Breast epithelium (tissue), 3 donors: ENCODE results near the gene HPS6.

Experiments used
- POLR2A ChIP-seq: fragments of 450-650 bp; IDR thresholded peaks from one replicate; pipeline ENCODE4 v1.6.1; 2016; ENCODE audit warnings: antibody characterized with exemption, mild to moderate bottlenecking, moderate library complexity
- POLR2AphosphoS5 ChIP-seq, 3 donors: sonication (generic); formaldehyde crosslinking; IDR thresholded peaks; one replicate each; pipeline ENCODE4 v1.6.1; 2017; ENCODE audit warnings: antibody characterized with exemption in 3 of 3
- TF ChIP-seq, protein P1 (sequence below), 3 donors: fragments of 450-650 bp; IDR thresholded peaks; one replicate each; pipeline ENCODE4 v1.5.1; 2016 to 2017; ENCODE audit warnings: antibody characterized with exemption in 3 of 3, mild to moderate bottlenecking in 3 of 3, moderate library complexity in 3 of 3

DNA sequence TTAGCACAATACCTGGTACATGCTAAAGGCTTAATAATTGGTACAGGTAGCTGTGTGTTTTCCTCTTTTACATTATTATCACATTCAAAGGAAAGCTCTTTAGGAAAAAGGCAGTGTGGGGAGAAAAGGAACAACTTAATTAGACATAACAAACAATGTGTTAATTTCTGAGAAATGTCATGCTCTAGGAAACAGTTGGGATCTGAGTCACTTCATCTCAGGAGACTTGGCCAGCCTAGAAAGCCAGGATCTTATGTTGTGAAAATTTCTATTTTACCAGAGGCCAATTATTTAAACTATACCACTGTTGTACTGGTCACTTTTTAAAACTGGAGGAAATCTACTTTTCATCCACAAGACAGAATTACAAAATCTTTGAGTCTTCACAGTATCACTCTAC, 48.7 kb upstream of the HPS6 start:
- no peak for TF ChIP-seq POLR2A
- TF ChIP-seq, protein P1, sequence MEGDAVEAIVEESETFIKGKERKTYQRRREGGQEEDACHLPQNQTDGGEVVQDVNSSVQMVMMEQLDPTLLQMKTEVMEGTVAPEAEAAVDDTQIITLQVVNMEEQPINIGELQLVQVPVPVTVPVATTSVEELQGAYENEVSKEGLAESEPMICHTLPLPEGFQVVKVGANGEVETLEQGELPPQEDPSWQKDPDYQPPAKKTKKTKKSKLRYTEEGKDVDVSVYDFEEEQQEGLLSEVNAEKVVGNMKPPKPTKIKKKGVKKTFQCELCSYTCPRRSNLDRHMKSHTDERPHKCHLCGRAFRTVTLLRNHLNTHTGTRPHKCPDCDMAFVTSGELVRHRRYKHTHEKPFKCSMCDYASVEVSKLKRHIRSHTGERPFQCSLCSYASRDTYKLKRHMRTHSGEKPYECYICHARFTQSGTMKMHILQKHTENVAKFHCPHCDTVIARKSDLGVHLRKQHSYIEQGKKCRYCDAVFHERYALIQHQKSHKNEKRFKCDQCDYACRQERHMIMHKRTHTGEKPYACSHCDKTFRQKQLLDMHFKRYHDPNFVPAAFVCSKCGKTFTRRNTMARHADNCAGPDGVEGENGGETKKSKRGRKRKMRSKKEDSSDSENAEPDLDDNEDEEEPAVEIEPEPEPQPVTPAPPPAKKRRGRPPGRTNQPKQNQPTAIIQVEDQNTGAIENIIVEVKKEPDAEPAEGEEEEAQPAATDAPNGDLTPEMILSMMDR (IDR thresholded peaks at IDR 0.05) = no peak
- no peak for TF ChIP-seq POLR2AphosphoS5 (IDR thresholded peaks at IDR 0.05)
